Measurements from ENCODE around the gene CYP4F22.
A peak's percentile ranks its signal among the peaks of the same experiment; 100 is the strongest.
"Not testable (repeated sequence)": the region's sequence is repeated elsewhere in the genome, so short reads cannot be mapped to it uniquely, and the experiment has no call there.

Gene CYP4F22

DNA sequence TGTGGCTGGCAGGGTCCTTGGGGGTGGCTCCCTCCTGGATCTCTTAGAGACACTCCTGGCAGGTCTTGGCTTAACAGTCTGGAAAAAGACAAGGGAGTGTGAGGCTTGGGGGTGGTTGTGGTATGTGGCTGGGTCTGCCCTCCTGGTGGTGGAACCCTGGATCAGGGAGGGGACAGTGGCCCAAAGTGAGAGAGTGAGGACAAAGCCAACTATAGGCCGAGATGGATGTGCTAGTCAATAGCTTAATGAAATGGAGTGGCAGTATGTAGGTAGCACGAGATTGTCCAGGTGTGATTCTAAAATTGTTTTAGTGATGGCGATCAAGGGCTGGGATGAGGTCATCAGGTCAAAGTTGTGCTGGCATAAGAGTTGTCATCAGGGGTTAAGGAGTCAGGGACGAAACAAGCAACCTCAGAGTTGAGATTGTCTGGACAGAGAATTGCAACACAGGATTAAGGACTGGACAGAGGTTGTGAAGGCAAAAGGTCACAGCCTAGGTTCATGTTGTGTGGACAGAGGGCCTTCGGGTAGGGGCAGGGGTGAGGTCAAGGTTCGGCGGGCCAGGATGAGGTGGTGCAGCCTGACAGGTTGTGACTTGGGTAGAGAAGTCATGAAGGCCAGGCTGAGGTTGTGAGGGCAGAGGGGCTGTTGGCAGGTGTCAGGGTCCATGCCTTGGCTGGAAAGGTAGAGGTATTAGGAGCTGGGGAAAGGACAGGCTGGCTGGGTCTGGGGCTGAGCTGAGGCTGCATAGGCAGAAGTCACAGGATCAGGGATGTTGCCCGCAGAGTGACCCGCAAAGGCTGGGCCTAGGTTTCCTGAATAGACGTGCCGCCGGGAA, 39.4 kb upstream of the CYP4F22 start:
- TF ChIP-seq, protein P1, sequence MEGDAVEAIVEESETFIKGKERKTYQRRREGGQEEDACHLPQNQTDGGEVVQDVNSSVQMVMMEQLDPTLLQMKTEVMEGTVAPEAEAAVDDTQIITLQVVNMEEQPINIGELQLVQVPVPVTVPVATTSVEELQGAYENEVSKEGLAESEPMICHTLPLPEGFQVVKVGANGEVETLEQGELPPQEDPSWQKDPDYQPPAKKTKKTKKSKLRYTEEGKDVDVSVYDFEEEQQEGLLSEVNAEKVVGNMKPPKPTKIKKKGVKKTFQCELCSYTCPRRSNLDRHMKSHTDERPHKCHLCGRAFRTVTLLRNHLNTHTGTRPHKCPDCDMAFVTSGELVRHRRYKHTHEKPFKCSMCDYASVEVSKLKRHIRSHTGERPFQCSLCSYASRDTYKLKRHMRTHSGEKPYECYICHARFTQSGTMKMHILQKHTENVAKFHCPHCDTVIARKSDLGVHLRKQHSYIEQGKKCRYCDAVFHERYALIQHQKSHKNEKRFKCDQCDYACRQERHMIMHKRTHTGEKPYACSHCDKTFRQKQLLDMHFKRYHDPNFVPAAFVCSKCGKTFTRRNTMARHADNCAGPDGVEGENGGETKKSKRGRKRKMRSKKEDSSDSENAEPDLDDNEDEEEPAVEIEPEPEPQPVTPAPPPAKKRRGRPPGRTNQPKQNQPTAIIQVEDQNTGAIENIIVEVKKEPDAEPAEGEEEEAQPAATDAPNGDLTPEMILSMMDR (IDR thresholded peaks at IDR 0.05; ENCODE audit: insufficient read depth, low read depth, low read length, missing control alignments): no peak
- no peak for DNase-seq (ENCODE audit: low read depth)
- no peak overlapping the region for H3K4me3 ChIP-seq (ENCODE audit: low read depth, low read length)

GRCh38 chr19:15469513-15470297, 38.6 kb upstream of the CYP4F22 start:
- H3K4me3 ChIP-seq (ENCODE audit: low read depth, low read length): no peak overlapping the region
- TF ChIP-seq, protein P1 (IDR thresholded peaks at IDR 0.05; ENCODE audit: insufficient read depth, low read depth, low read length, missing control alignments): no peak
- DNase-seq (ENCODE audit: low read depth): peak; percentile 37

GRCh38 chr19:15471639-15472101, 36.7 kb upstream of the CYP4F22 start:
- DNase-seq (ENCODE audit: low read depth): no peak
- TF ChIP-seq, protein P1 (IDR thresholded peaks at IDR 0.05; ENCODE audit: insufficient read depth, low read depth, low read length, missing control alignments): no peak
- no peak overlapping the region for H3K4me3 ChIP-seq (ENCODE audit: low read depth, low read length)

GRCh38 chr19:15473821-15474220, 34.5 kb upstream of the CYP4F22 start:
- not testable (repeated sequence) for DNase-seq (ENCODE audit: low read depth); H3K4me3 ChIP-seq (ENCODE audit: low read depth, low read length)

DNA sequence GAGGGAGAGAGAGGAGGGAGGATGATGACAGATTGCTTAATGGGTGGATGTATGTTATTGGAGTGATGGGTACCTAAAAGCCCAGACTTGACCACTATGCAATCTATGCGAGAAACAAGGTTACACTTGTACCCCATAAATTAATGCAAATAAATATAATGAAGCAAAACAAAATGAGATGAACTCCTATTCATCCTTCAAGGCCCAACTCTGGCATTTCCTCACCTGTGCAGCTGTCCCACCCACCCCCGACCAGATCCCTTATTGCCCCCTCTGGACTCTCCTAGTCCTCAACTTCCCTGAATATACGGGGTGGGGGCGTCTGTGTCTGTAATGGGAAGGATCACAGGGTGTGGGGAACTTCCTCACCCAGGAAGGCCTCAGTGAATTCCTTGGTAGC, 33.2 kb upstream of the CYP4F22 start:
- no peak overlapping the region for H3K4me3 ChIP-seq (ENCODE audit: low read depth, low read length)
- no peak for DNase-seq (ENCODE audit: low read depth)
- TF ChIP-seq, protein P1 (IDR thresholded peaks at IDR 0.05; ENCODE audit: insufficient read depth, low read depth, low read length, missing control alignments): no peak

GRCh38 chr19:15475611-15476010, 32.7 kb upstream of the CYP4F22 start:
- TF ChIP-seq, protein P1 (IDR thresholded peaks at IDR 0.05; ENCODE audit: insufficient read depth, low read depth, low read length, missing control alignments): no peak
- DNase-seq (ENCODE audit: low read depth): no peak
- no peak overlapping the region for H3K4me3 ChIP-seq (ENCODE audit: low read depth, low read length)

DNA sequence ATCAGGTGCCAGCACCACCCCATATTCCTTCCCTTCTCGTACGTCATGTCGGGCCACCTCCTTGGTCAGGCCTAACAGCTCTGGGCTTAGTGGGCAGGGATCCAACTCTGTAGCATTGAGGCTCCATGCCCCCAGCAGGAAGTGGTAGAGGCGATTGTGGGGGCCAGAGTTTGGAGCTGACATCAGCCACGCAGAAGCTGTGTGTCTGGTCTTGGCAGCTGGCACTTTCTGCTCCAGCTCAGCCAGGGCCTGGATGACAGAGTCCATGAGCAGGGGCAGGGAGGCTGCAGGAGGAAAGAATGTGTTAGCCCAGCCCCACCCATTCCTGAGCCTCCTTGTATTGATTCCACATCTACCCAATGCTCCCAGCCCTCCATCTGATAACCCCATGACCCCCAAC, 32.0 kb upstream of the CYP4F22 start:
- no peak overlapping the region for H3K4me3 ChIP-seq (ENCODE audit: low read depth, low read length)
- TF ChIP-seq, protein P1 (IDR thresholded peaks at IDR 0.05; ENCODE audit: insufficient read depth, low read depth, low read length, missing control alignments): no peak
- no peak for DNase-seq (ENCODE audit: low read depth)
